ENCODE measurements around the gene ESRRA. TPM values are rescaled to one million over a fixed set of nuclear protein-coding genes. Genes with fewer than 3 reads are reported as not detected.

The ESRRA gene
- total and polyA plus RNA-seq, 2 of the 4 experiments (the other 2 are of a cell fraction): 10.2 to 15.0 TPM

DNA sequence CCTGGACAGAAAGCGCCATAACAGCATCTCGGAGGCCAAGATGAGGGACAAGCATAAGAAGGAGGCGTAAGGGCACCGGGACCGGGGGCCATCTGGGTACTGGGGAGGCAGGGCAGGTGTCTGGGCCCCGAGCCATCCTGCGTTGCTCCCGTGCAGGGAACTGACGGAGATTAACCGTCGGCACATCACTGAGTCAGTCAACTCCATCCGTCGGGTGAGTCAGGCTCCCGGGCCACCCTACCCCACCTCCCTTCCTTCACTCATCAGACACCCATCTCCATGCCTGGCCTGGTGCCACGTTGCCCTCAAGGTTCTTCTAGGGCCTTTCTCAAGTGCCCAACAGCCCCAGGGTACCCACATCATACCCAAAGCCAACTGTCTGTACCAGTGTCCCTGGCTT, 39.0 kb upstream of the ESRRA start:
- Histone ChIP-seq H3K36me3 (ENCODE audit: control insufficient read depth, insufficient read depth, low read length) (peaks cover 31% of the 10 kb centered on the region), H3K9me1 (ENCODE audit: insufficient read depth, low read length) (0 out of 2 replicates have a peak, but pooled peaks cover 5% of the 10 kb centered on the region), H2BK120ac (ENCODE audit: low read depth, low read length) (no peak overlapping the region), H3K4me1 (ENCODE audit: control insufficient read depth, insufficient read depth, low read length) (peaks cover 16% of the 10 kb centered on the region), H4K91ac (ENCODE audit: insufficient read depth, low read depth, low read length) (no peak overlapping the region), H3K27ac (ENCODE audit: insufficient read depth, low read length) (no peak overlapping the region), H2BK15ac (ENCODE audit: low read depth, low read length) (no peak overlapping the region), H3K79me1 (ENCODE audit: low read depth in 1 of 2, low read length in 2 of 2) (peaks cover 0 to 25% of the 10 kb centered on the region in 2 experiments; a peak in 2 of 4 replicates), H3K23ac (ENCODE audit: low read depth, low read length) (no peak overlapping the region), H3K14ac (replicated peaks; ENCODE audit: low read depth, low read length) (no peak overlapping the region), H2AFZ (replicated peaks; ENCODE audit: low read length, poor library complexity) (no peak overlapping the region), H2BK20ac (ENCODE audit: low read depth, low read length) (no peak overlapping the region), H2AK5ac (ENCODE audit: low read depth, low read length) (no peak overlapping the region), H4K20me1 (ENCODE audit: insufficient read depth, low read length) (no peaks in the 10 kb centered on the region; the same call in 1 of the 2 replicates), H4K5ac (ENCODE audit: low read depth, low read length) (no peak overlapping the region), H3K4ac (ENCODE audit: low read depth, low read length) (no peak overlapping the region), H3K18ac (ENCODE audit: low read depth, low read length) (no peak overlapping the region), H3K4me3 (ENCODE audit: insufficient read depth, low read depth, low read length) (no peak overlapping the region), H4K8ac (ENCODE audit: low read depth in 2 of 2, low read length in 2 of 2) (no peak overlapping the region), H3K9ac (ENCODE audit: low read depth, low read length) (no peak overlapping the region), H2AK9ac (replicated peaks; ENCODE audit: low read depth, low read length, poor library complexity) (no peak overlapping the region), H3K56ac (ENCODE audit: extremely low read depth, insufficient read depth, low read length) (no peak overlapping the region), H2BK5ac (ENCODE audit: low read depth, low read length, poor library complexity, severe bottlenecking) (no peak overlapping the region), H3K27me3 (ENCODE audit: control insufficient read depth, insufficient read depth, low read length) (no peaks in the 10 kb centered on the region), H3K9me3 (ENCODE audit: control insufficient read depth, insufficient read depth, low read length) (no peaks in the 10 kb centered on the region), H3K4me2 (ENCODE audit: low read depth, low read length) (no peak overlapping the region)
- CTCF ChIA-PET: no interaction called here
- dilution Hi-C loops (cut with HindIII; ENCODE audit: low sequenced_read_pairs, unreplicated experiment) (no loop called here), in situ Hi-C loops (cut with MboI; ENCODE audit: low sequenced_read_pairs) (no loop called here), intact Hi-C loops (cut with micrococcal nuclease) (no loop called here)
- DNase-seq (no peak), ATAC-seq (ENCODE audit: low read depth) (no peak)
- TF ChIP-seq FOS (IDR thresholded peaks at IDR 0.05; ENCODE audit: low read depth, low read length): no peak
- no peak for TF ChIP-seq CEBPB (IDR thresholded peaks at IDR 0.05; ENCODE audit: low read depth, low read length)
- TF ChIP-seq MAZ (IDR thresholded peaks at IDR 0.05; ENCODE audit: borderline replicate concordance, low read depth, low read length): no peak
- TF ChIP-seq, protein P1, sequence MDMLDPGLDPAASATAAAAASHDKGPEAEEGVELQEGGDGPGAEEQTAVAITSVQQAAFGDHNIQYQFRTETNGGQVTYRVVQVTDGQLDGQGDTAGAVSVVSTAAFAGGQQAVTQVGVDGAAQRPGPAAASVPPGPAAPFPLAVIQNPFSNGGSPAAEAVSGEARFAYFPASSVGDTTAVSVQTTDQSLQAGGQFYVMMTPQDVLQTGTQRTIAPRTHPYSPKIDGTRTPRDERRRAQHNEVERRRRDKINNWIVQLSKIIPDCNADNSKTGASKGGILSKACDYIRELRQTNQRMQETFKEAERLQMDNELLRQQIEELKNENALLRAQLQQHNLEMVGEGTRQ (IDR thresholded peaks at IDR 0.05; ENCODE audit: low read depth, low read length): no peak
- TF ChIP-seq, protein P2, sequence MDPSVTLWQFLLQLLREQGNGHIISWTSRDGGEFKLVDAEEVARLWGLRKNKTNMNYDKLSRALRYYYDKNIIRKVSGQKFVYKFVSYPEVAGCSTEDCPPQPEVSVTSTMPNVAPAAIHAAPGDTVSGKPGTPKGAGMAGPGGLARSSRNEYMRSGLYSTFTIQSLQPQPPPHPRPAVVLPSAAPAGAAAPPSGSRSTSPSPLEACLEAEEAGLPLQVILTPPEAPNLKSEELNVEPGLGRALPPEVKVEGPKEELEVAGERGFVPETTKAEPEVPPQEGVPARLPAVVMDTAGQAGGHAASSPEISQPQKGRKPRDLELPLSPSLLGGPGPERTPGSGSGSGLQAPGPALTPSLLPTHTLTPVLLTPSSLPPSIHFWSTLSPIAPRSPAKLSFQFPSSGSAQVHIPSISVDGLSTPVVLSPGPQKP (IDR thresholded peaks at IDR 0.05; ENCODE audit: borderline replicate concordance, low read depth, low read length): no peak
- no peak for TF ChIP-seq MAFK (IDR thresholded peaks at IDR 0.05; ENCODE audit: low read depth, low read length)
- TF ChIP-seq RFX5 (IDR thresholded peaks at IDR 0.05; ENCODE audit: low read depth, low read length): no peak
- no peak for TF ChIP-seq CHD1 (IDR thresholded peaks at IDR 0.05; ENCODE audit: low read depth, low read length)
- POLR2A ChIA-PET (ENCODE audit: unreplicated experiment): no interaction called here
- no TSS peak for BruUV-seq (replicated peaks)
- WGBS, 2 experiments (ENCODE audit: extremely low coverage in 2 of 2, insufficient read length in 1 of 2): 70% methylated on average over 9 of the region's 15 CpGs; no CpG with 5 or more reads in 1 of the 2 experiments

All from IMR-90 (cell line).